ENCODE measurements around the gene POC1A.

POC1A gene

GRCh38 chr3:52197842-52198625, 43.8 kb upstream of the POC1A start, which contains the start of gene ALAS1:
Gene ALAS1, plus strand, starts transcription at chr3:52198160. Its CDS starts 1,082 bp downstream, at chr3:52199242.
- TF ChIP-seq CTCF (IDR thresholded peaks at IDR 0.05; ENCODE audit: control extremely low read depth, extremely low read depth, low read depth, missing control alignments), result no peak
- POLR2A ChIA-PET, result no interaction called here
- peak; percentile 99 for DNase-seq (ENCODE audit: extremely low spot score)
- CTCF ChIA-PET, result interaction anchor here (1.2 to 1.8 kb wide), 5 partner anchors 14 to 141 kb away, joined by 4 to 7 read pairs (median 4); no protein-coding TSS in a partner anchor

- no peak for TF ChIP-seq CTCF (IDR thresholded peaks at IDR 0.05; ENCODE audit: control extremely low read depth, extremely low read depth, low read depth, missing control alignments)
- ChIA-PET POLR2A (no interaction called here), CTCF (interaction anchor here (1.2 to 1.8 kb wide), 4 partner anchors 14 to 56 kb away, joined by 4 to 7 read pairs (median 4); no protein-coding TSS in a partner anchor)
- DNase-seq (ENCODE audit: extremely low spot score), result no peak
Observed at GRCh38 chr3:52197499-52197841, 43.2 kb upstream of the POC1A start.

- no peak for DNase-seq (ENCODE audit: extremely low spot score)
- TF ChIP-seq CTCF (IDR thresholded peaks at IDR 0.05; ENCODE audit: control extremely low read depth, extremely low read depth, low read depth, missing control alignments), result no peak
- ChIA-PET CTCF (interaction anchor here (1.2 to 1.8 kb wide), 5 partner anchors 13 to 57 kb away, joined by 4 to 7 read pairs (median 4); no protein-coding TSS in a partner anchor), POLR2A (no interaction called here)
Observed at GRCh38 chr3:52196977-52197376, 42.8 kb upstream of the POC1A start.

GRCh38 chr3:52195823-52196331, 41.7 kb upstream of the POC1A start:
- no peak for DNase-seq (ENCODE audit: extremely low spot score)
- ChIA-PET CTCF (interaction anchor here (0.9 to 1.8 kb wide), 6 partner anchors 9 to 143 kb away, joined by 3 to 7 read pairs (median 4); no protein-coding TSS in a partner anchor), POLR2A (no interaction called here)
- TF ChIP-seq CTCF (IDR thresholded peaks at IDR 0.05; ENCODE audit: control extremely low read depth, extremely low read depth, low read depth, missing control alignments), result no peak

GRCh38 chr3:52195291-52195597, 41.0 kb upstream of the POC1A start:
- CTCF ChIA-PET, result interaction anchor here (0.9 to 1.7 kb wide), 5 partner anchors 8 to 144 kb away, joined by 3 to 5 read pairs (median 4); no protein-coding TSS in a partner anchor
- no peak for TF ChIP-seq CTCF (IDR thresholded peaks at IDR 0.05; ENCODE audit: control extremely low read depth, extremely low read depth, low read depth, missing control alignments)

GRCh38 chr3:52194485-52195290, 40.5 kb upstream of the POC1A start:
- ChIA-PET POLR2A (no interaction called here), CTCF (interaction anchor here (0.9 to 1.7 kb wide), 5 partner anchors 8 to 144 kb away, joined by 3 to 5 read pairs (median 4); no protein-coding TSS in a partner anchor)
- no peak for DNase-seq (ENCODE audit: extremely low spot score)
- TF ChIP-seq CTCF (IDR thresholded peaks at IDR 0.05; ENCODE audit: control extremely low read depth, extremely low read depth, low read depth, missing control alignments), result no peak

More at GRCh38 chr3:52195291-52195597, 41.0 kb upstream of the POC1A start:
- no peak for DNase-seq (ENCODE audit: extremely low spot score)
- POLR2A ChIA-PET, result no interaction called here
